Left hindlimb (tissue), 1 donor: Measurements from ENCODE around the gene ABCB7.
"Not testable (repeated sequence)": the region's sequence is repeated elsewhere in the genome, so short reads cannot be mapped to it uniquely, and the experiment has no call there.

ENCODE experiments used
- DNase-seq: peaks from one replicate; pipeline ENCODE4 v3.0.0-alpha.2; 2018

ABCB7 gene

GRCh38 chrX:75086731-75087195 lies 69.3 kb downstream of the ABCB7 start:
- DNase-seq, result no peak

- no peak for DNase-seq
Measured at GRCh38 chrX:75084757-75085156, 71.3 kb downstream of the ABCB7 start.

- DNase-seq, result no peak
Measured at GRCh38 chrX:75076429-75076828, 79.7 kb downstream of the ABCB7 start.

GRCh38 chrX:75074475-75074874 lies 81.6 kb downstream of the ABCB7 start:
- DNase-seq, result no peak

GRCh38 chrX:75071334-75071733 lies 84.7 kb downstream of the ABCB7 start:
- no peak for DNase-seq

GRCh38 chrX:75067931-75068330 lies 88.2 kb downstream of the ABCB7 start:
- no peak for DNase-seq

GRCh38 chrX:75061701-75062100 lies 94.4 kb downstream of the ABCB7 start:
- DNase-seq, result no peak

- DNase-seq, result no peak
Measured at GRCh38 chrX:75051047-75051446, 105.0 kb downstream of the ABCB7 start.

- no peak for DNase-seq
Measured at GRCh38 chrX:75045369-75045768, 110.7 kb downstream of the ABCB7 start.

- not testable (repeated sequence) for DNase-seq
Measured at GRCh38 chrX:75044142-75044541, 111.9 kb downstream of the ABCB7 start.

GRCh38 chrX:75038925-75039324 lies 117.2 kb downstream of the ABCB7 start:
- DNase-seq, result no peak
